ENCODE results near the gene ARHGAP23.

DNA sequence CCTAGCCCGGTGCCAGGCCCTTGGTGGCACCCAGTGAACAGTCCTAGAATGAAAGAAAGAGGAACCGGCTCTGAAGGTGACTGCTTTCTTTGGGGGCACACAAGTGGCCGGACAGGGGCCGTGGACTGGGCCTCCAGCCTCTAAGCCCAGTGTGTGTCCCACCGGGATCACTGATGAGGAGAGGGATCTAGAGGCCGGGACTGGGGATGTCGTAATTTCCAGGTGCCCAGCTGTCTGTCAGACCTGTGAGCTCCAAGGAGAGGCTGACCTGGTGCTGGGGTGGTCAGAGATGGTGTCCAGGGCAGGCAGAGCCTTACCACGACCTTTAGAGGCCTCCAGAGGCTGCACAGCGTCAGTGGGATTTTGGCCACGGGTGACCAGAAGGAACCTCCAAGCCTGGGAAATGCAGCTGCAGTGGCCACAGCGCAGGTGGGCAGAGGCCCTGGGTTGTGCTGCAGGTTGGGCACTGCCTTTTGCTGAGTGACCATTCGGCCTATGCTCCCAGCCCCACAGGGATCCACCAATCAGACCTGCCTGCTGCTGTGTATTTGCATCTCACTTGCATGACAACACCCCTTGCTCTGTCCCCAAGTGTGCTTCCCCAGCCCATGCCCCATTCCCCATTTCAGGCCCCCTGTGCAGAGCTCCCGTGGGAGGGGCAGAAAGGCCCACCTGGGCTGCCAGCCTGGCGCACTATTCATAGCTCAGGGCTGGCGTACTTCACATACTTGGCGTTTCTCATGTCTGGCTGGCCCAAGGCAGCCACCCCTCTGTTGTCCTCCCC lies 12.5 kb downstream of the ARHGAP23 start:
- TF ChIP-seq TAF1 (IDR thresholded peaks at IDR 0.05; ENCODE audit: low read depth, low read length) (no peak), POLR2AphosphoS5 (IDR thresholded peaks at IDR 0.05; ENCODE audit: low read depth, low read length) (no peak), POLR2A (IDR thresholded peaks at IDR 0.05; ENCODE audit: low read depth, low read length) (no peak), POU2F2 (IDR thresholded peaks at IDR 0.05; ENCODE audit: low read depth, low read length) (no peak)
